UCSD-AML1 (cell line): ENCODE results near the gene SP3.

Experiments used
- DNase-seq: peaks from one replicate; lab custom pipeline; 2025; ENCODE audit not compliant: unreplicated experiment; lab: John Stamatoyannopoulos, UW

Gene SP3

DNA sequence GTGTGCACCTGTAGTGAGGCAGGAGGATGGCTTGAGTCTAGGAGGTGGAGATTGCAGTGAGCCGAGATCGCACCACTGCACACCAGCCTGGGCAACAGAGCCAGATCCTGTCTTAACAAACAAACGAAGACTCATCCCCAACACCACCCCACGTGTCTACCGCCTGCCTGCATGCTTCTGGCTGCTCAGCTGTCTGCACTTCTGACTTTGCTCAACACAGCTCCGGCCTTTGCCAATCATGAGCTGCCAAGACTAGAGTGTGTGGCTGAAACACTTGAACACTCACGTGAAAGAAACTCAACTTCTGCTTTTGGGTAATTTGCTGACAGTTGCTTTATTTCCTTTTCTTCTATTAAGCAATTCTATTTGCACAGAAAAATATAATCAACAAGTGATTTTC, 32.1 kb upstream of the SP3 start:
- peak; percentile 58 for DNase-seq

DNA sequence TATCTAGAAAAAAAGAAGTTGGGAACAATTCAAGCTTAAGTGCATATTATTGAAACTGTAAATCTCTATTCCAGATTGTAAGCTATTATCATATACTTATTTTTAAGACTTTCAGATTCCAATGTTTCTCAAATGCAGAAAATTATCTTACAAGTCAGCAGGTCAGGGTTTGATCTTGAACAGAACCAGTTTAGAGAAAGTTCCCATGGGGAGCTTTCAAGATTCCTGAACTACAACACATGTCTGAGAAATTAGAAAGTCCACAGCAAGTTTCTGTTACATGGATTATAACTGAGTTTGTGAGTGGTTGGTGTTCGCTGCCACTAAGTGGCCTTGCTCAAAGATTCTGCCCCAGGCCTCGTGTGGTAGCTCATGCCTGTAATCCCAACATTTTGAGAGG, 31.6 kb upstream of the SP3 start:
- no peak for DNase-seq

DNA sequence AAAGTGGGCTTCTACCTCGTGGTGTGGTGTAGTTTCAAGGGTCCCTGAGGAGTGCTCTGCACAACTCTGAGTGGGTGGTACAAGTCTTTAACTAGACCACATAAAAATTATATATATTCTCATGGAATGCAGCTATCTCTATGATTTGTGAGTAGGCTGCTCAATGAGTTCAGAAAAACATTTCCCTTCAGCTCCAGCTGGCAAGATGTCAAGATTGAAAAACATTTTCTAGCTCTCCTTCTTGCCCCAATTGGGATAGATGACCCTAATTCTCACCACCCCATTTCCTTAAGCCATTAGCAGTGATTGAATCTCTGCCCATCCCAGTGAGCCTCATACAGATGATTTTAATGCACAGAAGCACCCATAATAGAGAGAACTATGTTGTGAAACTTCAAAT, 28.3 kb upstream of the SP3 start:
- no peak for DNase-seq

DNA sequence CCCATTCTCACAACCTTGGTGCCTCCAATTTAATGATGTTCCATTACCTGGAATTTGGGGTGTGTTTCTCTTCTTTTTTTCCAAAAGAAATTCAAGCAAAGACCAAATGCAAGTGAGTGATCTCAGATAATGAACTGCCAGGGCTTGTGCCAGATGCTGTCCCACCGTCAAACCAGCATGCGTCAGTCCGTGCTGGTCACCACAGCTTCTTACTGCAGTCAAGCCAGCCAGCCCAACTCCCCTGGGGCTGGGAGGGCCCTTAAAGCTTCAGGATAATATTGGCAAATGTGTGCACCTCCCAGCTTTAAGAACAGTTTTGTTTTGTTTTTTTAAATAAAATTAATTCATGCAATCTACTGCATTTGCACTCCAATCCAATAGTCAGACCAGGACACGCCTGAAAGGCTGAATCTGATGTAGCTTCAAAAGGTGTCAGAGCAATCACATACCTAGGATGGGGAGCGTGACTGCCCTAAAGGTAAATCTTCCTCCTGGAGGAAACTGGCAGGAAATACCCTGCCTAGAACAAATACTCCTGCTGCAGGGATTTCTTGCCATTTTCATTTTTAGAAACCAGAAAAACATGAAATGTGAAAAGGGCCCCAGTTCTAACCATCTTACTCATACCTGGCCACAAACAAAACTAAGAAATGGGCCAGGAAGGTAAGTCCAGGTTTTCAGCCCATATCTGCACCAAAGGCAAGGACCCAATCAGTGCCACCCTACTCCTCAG, 26.8 kb upstream of the SP3 start:
- DNase-seq: no peak

DNA sequence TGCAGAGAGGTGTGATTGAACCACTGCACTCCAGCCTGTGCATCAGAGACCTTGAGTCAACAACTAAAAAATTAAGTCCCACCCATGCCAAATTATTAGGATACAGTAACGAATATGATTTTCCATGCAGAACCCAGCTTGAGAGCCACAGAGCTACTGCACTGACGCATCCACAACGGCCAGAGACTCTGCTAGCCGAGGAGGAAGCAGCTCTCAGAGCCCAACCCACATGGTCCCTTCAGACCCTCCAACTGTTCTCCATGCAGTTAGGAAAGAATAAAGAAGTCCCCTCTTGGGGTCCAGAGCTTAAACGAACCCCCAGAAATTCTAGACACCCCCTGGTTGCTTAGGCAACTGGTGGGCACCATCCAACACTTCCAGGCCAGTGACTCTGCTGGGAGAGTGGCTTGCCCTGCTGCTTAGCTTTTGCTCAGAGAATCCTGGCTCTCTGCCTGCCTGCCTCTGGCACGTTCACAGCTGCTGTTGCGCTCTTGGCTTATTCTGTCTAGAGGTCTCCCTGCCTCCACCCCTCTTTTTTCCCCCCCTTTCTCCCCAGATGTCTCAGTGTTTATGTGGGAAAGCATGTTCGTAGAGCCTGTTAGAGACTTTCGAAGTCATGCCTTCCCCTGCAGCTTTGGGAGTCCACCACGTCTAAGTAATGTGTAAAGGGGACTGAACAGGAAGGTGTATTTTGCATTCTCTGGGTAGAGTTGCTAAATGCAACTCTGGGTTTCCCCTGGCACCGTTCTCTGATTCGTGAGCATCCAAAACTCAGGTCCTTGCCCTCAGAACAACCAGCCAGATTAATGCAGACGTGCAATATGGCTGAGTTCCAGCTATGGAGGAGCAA, 26.0 kb upstream of the SP3 start:
- DNase-seq: no peak

DNA sequence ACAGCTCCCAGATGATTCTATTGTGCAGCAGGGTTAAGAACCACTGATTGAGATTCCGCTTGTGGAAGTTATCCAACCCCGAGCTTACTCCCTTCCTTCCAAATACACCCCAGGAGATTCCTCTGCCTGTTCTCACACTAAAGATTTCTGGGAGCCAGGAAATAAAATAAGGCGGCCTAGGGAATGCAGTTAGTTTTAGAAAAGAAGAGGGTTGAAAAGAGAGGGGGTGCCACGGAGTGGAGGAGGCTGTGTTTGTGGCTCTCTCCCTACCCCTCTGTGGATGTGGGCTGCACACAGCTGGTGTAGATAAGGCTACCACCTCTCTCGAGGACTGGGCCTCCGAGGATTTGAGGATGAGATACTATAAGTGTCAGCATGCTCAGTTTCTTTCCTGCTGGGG, 25.1 kb upstream of the SP3 start:
- no peak for DNase-seq

DNA sequence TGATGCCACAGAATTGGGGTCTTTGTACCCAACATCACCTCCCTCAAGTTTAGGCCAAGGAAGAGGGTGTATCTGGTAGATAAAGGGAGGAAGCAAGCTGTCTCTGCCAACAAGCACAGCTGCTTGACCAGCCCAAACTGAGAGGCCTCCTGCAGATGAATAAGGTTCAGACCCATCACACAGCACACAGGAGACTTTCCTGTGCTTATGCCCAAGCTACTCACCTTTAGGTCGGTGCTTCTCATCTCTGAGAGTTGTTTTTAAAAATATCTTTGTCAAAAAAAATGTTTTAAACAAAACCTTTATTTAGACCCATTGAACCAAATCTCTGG, 24.7 kb upstream of the SP3 start:
- DNase-seq: no peak

DNA sequence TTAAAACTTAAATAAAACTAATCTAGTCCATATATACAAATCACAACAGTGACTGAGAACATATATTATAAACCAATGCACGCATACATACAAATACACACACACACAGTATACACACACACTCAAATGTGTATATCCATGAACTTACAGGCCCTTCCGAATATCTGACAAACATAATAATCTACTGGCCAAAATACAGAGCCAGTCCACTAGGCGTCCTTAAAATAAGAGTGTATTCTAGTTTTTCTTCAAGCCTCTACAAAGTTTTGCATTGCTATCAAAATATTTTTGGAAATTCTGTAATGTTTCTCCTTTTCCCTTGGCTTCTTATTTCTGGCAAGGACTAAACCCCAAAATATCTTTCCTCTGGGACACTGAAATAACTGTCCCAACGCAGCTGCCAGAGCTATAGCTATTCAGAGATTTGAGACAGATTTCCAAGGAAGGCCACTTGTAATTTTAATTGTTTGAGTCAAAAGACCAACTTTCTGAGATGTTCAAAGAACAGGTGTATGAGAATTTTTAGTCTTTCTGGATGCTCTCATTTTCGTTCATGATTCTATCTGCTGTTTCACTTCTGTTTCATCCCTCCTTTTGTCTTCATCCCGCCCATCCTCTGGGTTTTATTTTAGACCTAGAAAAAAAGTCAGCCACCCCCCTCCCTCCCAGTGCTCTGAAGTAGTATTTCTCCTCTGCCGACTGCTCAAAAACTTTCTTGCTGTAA, 24.1 kb upstream of the SP3 start:
- DNase-seq: no peak

DNA sequence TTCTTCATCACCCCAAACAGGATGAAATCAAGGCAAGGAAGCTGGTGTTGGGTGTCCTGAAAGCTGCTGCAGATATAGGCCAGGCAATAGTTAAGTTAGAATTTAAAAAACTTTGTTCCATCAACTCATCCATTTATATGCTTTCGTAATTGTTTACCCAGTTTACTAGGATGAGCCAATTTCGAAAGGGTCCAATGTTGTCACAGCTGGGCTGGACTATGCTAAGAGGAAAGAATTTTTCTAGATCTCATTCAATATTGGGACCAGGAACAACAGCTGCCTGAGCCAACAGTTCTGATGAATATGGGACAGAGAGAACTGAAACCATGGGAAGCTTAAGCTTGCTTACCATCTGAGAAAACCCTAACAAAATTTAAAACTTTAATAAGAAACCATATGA, 21.6 kb upstream of the SP3 start:
- no peak for DNase-seq

DNA sequence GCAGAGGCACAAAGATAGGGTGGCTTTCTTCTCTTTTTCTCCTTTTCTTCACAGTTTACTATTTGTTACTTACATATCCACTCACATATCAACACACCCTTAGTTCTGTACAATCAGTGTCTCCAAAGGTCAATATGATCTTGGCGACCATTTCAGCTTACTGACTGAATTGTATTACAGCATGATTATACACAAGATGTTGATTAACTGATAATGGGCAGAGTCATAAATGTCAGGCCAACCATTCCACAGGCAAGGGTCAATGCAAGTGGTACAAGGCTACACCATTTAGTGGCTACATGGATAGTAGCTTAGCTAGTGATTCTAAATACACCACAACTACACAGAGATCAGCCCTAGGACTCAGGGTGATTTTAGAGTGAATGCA, 20.4 kb upstream of the SP3 start:
- no peak for DNase-seq

DNA sequence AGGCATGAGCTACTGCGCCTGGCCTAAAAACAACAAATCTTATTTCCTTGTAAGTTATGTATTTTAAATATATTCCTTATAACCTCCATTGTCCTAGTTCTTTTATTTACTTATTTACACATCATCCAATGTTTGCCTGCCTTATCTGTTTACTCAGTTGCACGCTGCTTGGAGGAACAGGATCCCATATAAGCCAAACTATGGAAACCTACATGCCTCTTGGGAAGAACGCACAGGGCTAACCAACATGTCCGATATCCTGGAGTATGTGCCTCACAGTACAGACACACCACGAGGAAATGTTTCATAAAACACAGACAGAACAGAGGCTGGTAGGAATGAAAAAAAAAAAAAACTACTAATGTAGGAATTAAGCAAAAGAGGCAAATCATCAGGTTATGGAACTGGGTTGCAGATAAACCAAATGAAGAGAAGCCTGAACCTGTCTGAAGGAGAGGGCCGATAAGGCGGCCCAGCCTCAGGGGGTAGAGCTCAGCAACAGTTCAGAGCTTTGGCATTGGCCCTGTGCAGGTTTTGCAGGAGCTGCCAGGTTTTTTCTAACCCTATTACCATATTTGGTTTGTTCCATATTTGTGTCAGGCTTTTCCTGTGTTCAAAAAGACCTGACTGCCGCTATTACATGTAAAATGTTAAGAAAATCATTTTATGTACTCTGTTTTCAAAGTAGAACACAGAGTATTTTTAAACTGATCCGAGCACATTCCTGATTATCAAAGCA, 19.9 kb upstream of the SP3 start:
- no peak for DNase-seq

DNA sequence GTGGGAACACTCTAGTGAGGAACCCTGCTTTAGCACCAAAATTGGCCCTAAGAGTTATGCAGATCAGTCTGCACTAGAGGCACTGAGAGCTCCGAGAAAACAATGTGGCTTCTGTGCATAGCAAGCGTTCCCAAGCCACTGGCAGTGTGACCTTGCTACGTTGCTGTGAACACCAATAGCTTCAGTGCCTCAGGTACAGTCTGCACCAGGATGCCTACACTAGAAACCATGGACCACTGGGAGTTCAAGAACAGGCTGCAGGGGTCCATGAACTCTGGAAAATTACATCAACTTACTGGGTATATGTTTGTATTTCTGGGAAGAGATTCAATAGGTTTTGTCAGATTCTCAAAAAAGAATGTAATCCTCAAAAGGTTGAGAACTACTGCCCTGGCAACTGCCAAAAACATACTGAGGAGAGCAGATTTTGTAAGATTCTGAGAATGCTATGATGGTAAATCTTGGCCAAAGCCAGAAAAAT, 18.3 kb upstream of the SP3 start:
- DNase-seq: no peak

DNA sequence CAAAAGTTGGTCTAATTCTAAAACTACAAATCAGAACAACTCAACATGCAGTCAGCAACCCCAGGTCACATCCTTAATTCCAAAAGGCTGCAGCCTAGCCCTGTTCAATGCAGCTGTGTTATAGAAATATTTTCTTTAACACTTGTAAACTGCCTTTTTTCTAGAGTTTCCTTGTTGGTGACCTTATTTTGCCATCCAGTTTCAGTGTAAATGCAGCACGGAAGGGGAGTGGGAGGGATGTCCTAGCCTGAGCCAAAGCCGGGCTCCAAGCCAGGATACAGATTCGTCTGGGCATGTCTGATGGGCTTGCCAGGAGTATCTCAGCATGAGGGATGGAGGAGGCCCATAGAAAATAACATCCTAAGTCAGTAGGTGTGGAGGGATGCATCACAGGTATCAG, 17.7 kb upstream of the SP3 start:
- no peak for DNase-seq

DNA sequence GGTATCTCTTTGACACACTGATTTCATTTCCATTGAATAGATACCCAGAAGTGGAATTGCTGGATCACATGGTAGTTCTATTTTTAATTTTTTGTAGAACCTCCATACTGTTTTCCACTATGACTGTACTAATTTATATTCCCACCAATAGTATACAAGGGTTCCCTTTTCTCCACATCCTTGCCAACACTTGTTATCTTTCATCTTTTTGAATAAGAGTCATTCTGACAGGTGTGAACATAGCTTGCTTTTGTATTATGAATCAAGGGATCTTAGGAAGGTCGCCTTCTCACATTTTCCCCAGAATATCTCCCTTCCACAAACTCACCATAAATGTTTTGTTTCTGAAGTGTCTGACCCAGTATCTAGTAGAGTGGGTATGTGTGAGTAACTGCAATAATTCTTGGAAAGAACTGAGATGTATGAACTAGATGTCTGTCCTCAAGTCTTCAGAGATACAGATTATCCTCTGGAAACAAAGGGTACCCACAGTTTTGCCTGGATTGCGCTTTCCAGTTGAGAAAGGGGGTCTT, 17.1 kb upstream of the SP3 start:
- DNase-seq: no peak

DNA sequence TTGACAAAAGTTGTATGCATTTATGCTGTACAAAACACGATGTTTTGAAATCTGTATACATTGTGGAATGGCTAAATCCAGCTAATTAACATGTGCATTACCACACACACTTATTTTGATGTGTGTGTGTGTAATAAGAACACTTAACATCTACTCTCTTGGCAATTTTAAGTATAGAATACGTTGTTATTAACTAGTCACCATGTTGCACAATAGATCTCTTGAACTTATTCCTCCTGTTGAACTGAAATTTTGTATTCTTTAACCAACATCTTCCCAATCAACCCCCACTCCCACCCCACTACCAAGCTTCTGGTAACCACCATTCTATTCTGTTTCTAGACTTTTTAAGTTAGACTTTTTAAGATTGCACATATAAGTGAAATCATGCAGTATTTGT, 16.3 kb upstream of the SP3 start:
- no peak for DNase-seq

DNA sequence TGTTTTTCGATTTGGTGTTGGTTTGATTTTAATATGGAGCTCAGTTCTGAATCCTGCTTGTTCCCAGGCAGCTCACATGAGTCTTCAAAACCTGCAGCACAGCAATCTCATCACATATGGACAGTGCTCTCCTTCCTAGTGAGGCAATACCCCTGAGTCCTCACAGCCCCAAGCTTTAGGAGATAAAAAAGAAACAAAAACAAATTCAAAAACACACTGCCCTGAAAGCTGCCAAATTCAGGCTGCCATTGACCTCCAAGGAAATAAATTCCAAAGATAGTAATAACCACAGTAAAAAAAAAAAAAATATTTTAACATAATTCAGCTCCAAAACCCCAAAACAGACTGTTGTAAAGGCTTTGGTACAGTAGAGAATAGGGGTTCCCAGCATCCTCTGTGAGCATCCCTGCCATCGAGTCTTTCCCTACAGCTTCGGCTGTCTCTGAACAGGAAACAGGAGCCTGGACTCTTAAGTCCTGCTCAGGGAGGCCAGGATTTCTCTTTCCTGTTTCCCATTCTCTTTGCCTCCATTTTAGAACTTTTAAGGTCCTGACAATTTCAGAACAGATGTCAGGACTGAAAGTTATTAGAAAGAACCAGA, 14.7 kb upstream of the SP3 start:
- no peak for DNase-seq

DNA sequence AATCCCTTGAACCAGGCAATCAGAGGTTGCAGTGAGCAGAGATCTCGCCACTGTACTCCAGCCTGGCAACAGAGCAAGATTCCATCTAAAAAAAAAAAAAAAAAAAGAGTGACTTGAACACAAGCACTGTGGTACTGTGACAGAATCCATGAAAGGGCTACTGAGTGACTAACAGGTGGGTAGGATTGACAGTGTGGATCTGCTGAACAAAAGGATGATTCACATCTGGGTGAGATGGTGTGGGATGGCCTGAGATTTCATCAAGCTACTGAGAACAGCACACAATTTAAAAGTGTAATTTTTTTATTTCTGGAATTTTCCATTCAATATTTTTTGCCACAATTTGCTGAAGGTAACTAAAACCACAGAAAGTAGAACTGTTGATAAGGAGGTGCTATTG, 13.3 kb upstream of the SP3 start:
- DNase-seq: no peak

DNA sequence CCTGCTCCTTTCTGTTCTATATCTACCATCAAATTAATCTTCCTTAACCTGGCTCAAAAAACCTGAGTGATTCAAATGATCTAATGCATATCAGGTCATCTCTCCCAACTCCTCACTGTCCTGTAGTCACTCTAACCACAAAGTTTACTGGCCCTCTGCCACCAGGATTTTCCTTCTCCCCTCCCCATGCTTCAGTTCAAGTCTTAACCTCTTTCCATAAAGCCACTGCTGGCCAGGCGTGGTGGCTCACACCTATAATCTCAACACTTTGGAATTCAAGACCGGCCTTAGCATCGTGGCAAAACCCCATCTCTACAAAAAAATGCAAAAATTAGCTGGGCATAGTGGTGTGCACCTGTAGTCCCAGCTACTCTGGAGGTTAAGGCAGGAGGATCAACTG, 7.5 kb upstream of the SP3 start:
- no peak for DNase-seq

DNA sequence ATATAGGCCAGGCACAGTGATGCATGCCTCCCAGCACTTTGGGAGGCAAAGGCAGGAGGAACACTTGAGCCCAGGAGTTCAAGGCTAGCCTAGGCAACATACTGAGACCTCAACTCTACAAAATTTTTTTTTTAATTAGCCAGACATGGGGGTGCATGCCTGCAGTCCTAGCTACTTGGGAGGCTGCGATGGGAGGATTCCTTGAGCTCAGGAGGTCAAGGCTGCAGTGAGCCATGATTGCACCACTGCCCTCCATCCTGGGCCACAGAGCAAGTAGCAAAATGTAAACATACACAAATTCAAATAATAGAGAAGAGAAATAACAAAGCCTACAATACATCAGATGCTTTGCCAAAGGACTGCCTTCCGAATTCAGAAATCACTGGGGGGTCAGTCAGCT, 7.0 kb upstream of the SP3 start:
- DNase-seq: no peak

DNA sequence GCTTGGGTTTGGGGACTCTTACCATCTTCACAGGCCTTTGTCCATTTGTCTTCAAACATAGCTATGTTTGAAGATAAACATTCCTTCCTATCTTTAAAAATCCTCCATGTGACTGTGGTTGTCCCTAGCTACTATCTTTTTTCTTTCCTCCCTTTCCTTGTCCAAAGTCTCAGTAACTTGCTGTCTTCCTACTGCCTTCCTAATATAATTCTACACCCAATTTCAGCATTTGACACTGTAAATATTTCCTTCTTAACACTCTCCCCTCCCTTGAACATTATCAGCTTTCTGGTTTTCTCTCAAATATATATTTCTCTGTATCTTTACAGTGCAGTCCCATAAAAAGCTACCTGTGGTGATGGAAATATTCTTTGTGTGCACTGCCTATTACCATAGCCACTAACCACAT, 5.3 kb upstream of the SP3 start:
- DNase-seq: no peak

DNA sequence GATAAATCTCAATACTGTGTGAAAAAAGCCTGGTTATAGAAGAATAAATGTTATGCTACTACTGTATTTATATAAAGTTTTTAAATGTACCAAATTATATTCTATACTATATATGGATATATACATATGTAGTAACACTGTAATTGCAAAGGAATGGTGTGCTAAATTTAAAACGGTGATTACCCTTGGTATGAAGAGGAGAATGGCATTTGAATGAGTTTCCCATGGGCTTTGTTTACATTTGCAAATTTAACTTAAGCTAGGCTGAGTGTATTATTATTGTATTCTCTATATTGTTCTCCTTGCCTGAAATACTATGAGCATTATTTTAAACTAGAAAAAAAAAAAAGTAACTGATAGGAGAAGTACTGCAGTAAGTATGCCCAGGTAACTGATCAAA, 4.7 kb upstream of the SP3 start:
- DNase-seq: no peak
